ENCODE measurements around the gene MIR17HG.
"Not testable (repeated sequence)": the region's sequence is repeated elsewhere in the genome, so short reads cannot be mapped to it uniquely, and the experiment has no call there.

Gene MIR17HG

GRCh38 chr13:91347996-91348905 lies 764 bp downstream of the MIR17HG start:
- DNase-seq (ENCODE audit: low spot score), result peak; percentile 68

- DNase-seq (ENCODE audit: low spot score), result peak; percentile 92
Measured at GRCh38 chr13:91348906-91349435, 1.5 kb downstream of the MIR17HG start.

GRCh38 chr13:91349992-91350911 lies 2.8 kb downstream of the MIR17HG start:
- DNase-seq (ENCODE audit: low spot score), result no peak

- no peak for DNase-seq (ENCODE audit: low spot score)
Measured at GRCh38 chr13:91351123-91351522, 3.6 kb downstream of the MIR17HG start.

GRCh38 chr13:91351980-91352379 lies 4.5 kb downstream of the MIR17HG start:
- DNase-seq (ENCODE audit: low spot score), result no peak

GRCh38 chr13:91352891-91353290 lies 5.4 kb downstream of the MIR17HG start:
- DNase-seq (ENCODE audit: low spot score), result not testable (repeated sequence)

DNA sequence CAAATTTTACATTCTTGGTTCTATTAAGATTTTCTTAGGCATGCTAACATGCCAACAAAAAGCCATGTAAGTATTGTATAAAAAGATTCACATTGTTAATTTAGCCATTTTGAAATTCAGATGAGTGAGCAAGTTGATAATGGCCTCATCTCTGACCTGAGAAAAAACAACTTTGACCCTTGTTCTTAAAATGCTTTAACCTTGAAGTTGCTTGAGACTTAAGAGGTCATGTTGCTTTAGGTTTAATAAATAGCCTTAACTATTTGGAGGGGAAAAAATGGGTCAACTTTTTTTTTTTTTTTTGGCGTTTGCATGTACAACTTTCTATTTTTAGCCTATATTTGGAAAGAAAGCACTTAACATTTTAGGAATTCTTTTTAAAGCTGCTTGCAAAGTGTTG lies 6.0 kb downstream of the MIR17HG start:
- no peak for DNase-seq (ENCODE audit: low spot score)

DNA sequence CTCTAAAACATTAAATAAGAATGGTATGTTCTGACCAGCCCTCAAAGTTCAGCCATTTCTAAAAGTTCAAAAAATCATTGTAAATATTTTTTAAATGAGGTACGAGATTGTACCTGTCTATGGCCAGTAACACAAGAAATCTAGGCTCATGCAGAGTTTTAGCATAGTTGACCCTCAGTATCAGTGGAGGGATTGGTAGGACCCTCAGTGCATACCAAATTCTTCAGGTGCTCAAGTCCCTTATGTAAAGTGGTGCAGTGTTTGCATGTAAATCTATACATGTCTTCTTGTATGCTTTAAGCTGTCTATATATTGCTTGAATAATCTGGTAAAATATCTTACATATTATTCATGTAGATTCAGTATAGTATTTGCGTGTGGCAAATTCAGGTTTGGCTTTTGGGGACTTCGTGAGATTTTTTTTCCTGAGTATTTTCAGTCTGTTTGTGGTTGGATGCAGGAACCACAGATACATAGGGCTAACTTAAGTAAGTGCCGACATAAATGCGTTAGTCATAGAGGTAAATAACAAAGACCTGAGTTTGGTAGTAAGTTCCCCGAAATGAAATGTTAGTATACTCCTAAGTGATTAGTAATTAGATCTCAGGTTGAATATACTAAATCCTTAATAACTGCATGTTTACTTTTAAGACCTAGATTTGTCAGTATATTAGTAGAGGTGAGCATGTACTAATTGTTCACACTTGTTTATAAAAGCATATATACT lies 7.8 kb downstream of the MIR17HG start:
- no peak for DNase-seq (ENCODE audit: low spot score)

DNA sequence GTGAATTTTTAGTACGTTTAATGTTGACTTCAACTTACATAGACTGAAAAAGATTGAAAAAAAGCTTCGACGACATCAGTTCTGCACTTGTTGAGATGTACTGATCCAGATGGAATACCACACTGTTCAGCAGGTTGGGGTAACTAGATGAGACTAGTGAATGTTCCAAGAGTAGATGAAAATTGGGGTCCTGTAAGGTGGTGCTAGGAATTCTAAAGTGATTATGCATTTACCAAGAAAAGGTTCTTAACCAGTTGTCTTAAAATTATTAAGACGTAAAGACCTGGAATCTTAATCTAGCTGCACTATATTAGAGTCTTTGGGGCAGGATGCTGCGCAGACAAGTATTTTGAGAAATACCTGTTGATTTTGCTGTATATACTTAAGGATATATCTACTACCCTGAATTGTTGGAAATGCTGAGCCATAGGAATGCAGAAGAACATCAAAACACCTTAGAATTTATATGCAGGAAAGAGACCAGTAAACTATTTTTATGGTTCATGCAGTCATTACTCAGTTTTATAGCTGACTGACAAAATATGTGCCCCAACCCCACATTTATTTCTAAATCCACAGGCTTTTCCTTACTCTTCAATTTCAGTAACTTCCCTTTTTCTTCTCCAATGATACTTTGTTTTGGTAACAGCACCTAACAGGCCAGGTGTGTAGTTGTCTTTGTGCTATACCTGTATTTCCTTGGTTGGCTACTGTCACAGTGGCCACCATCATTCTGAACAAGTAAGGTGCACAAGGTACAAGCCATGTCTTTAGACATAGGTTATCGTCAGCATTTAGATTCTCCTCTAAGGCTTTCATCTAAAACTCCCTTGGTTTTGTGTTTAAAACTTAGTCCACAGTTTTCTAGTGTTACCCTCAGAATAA lies 8.6 kb downstream of the MIR17HG start:
- no peak for DNase-seq (ENCODE audit: low spot score)

GRCh38 chr13:91356919-91357612 lies 9.6 kb downstream of the MIR17HG start:
- DNase-seq (ENCODE audit: low spot score), result no peak

DNA sequence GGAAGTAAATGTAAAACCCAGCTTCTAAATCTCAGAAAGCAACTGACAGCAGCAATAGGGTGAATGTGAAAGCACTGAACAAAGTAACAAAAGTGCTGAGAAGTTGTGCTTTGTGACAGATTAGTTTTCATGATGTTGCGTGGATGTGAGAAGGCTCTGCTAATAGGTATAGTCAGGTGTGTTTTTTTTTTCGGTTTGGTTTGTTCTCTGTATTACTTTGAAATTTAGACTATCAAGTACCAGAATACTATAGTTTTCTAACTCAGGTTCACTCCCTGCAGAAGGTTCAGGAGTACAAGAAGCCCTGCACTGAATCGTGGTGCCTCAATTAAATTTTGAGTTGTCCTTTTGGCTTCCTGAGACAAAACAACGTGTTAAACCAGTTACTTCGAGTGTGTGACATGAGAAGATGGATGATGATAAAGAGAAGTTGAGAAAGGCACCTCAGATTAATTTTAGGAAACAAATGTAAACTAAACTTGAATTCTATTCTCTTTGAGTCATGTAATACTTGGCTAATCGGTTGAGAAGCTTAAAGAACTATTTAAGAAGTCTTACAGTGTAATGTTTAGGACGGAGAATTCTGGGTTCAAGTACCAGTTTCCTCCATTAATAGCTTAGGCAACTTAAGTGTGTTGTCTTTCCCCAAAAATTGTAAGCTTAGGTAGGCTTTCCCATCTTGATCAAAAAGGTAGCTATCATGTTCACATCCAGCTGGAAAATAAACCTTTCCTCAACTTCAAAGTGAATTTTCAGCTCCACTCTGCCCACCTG lies 10.3 kb downstream of the MIR17HG start:
- no peak for DNase-seq (ENCODE audit: low spot score)

DNA sequence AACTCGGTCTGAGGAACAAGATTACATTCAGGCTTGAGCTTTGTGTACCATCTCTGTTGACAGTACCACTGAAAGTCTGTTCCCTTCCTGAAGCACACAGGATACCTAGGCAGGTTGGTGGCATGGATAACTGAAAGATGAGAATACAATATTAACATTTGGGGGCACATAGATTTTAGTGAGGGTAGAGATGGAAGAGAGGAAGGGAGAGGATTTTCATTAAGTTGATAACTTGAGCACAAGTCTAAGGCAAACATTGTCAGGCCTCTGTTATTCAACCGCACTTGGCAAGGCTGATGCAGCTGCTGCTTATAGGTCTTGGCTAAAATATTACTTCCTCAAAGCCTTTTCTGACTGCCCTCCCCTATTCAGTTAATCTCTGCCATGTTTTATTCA lies 10.9 kb downstream of the MIR17HG start:
- no peak for DNase-seq (ENCODE audit: low spot score)

DNA sequence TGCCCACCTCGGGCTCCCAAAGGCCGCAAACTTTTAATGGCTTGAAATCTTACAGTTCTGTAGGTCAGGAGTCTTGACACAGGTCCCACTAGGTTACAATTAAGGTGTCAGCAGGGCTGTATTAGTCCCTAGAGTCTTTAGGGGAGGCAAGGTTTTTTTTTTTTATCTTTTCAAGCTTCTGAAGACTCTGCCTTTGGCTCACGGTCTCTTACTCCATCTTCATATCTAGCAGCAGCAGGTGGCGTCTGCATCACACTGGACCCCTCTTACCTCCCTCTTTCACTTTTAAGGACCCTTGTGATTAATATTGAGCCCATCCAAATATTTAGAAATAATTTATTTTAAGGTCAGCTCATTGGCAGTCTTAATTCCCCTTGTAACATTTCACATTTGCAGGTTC lies 11.6 kb downstream of the MIR17HG start:
- DNase-seq (ENCODE audit: low spot score), result no peak

DNA sequence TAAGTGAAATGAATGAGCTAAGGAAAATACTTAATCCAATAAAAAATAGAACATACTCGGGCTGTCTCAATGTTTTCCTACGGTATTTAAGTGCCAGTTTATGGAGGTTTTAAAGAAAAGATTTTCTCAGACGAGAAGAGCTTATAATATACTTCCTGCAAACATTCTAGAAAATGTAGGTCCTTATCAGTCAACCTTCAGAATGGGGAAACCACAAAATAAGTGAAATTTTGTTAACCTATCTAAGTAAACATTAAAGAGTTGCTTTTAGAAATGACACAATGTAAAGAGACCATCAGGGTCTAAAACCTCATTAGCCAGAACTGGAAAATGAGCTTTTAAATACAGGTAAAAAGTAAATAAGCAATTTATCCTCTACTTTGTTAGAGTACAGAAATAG lies 12.1 kb downstream of the MIR17HG start:
- DNase-seq (ENCODE audit: low spot score), result no peak

GRCh38 chr13:91360246-91360751 lies 12.8 kb downstream of the MIR17HG start:
- no peak for DNase-seq (ENCODE audit: low spot score)

DNA sequence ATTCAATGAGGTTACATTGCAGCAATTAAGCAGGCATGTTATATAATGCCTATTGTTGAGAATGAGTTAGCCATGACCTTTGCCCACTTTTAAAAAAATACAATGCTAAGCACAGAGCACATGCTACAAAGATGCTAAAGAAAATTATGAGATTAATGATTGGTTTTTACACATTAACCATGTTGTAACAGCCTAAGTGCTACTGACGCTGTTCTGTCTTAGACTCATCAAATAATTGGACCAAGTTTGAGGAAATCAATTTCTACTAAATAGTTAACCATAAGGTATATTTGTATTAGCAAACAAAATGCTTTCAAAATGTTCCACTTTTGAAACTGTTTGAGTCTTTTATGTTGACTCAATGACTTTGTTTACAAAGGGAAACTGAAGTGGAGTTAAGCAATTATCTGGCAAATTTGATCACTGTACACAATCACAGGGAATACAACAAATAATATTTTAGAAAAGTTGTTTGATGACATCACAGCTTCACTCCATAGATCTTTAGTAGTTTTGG lies 14.3 kb downstream of the MIR17HG start:
- no peak for DNase-seq (ENCODE audit: low spot score)

GRCh38 chr13:91362908-91363307 lies 15.4 kb downstream of the MIR17HG start:
- DNase-seq (ENCODE audit: low spot score), result no peak

- DNase-seq (ENCODE audit: low spot score), result no peak
Measured at GRCh38 chr13:91368101-91368500, 20.6 kb downstream of the MIR17HG start.
